A549 (cell line): Measurements from ENCODE around the gene STX1B. TPM values are rescaled to one million over a fixed set of nuclear protein-coding genes. Genes with fewer than 3 reads are reported as not detected.

ENCODE experiments used
- ATAC-seq, 2 experiments: fragments of 200-7000 bp in 1 of 2; fragments of >200 bp in 1 of 2; cut with Nextera tagmentation in 1 of 2; cut with Tn5 transposase in 1 of 2; 3 replicates each; pipeline versions ENCODE4 v1.8.0 to v1.9.1; 2018 to 2020; ENCODE audit warnings: mild to moderate bottlenecking in 1 of 2, moderate library complexity in 1 of 2
- CTCF ChIA-PET: fragments of 300-600 bp; sonication (Branson Sonifier 250); formaldehyde crosslinking; extraction: SDS; loops from one replicate; lab custom pipeline; 2021; ENCODE audit warnings: antibody characterized with exemption, inconsistent platforms; lab: Yijun Ruan, JAX
- POLR2A ChIA-PET: fragments of 350-600 bp; formaldehyde crosslinking; extraction: SDS; loops from one replicate; lab custom pipeline; 2021; ENCODE audit warnings: antibody characterized with exemption, inconsistent platforms; lab: Yijun Ruan, JAX
- DNase-seq, 2 experiments: peaks; one replicate each; pipeline versions ENCODE4 v3.0.0 to v3.0.0-alpha.2; 2011 to 2016; ENCODE audit warnings: low read depth in 1 of 2, low spot score in 1 of 2
- FAIRE-seq: peaks from 2 replicates; lab custom pipeline; 2011; peaks lifted over from hg19 to GRCh38; lab: Jason Lieb, UNC
- H3K27ac ChIP-seq, 2 experiments: fragments of >200 bp; sonication (Bioruptor Twin); formaldehyde crosslinking; 3 replicates each; pipeline ENCODE4 v1.5.1; 2016 to 2017
- H3K4me1 ChIP-seq: fragments of >200 bp; sonication (Bioruptor Twin); formaldehyde crosslinking; 3 replicates; pipeline ENCODE4 v1.6.1; 2016
- H3K4me2 ChIP-seq: fragments of >200 bp; sonication (Bioruptor Twin); formaldehyde crosslinking; 3 replicates; pipeline ENCODE4 v1.6.1; 2016
- H3K4me3 ChIP-seq: fragments of >200 bp; sonication (Bioruptor Twin); formaldehyde crosslinking; 3 replicates; pipeline ENCODE4 v1.5.1; 2016
- H3K9me3 ChIP-seq: fragments of >200 bp; sonication (Bioruptor Twin); formaldehyde crosslinking; 3 replicates; pipeline ENCODE4 v1.6.1; 2016
- BHLHE40 ChIP-seq: IDR thresholded peaks from 2 replicates; pipeline ENCODE4 v1.6.1; 2012; ENCODE audit warnings: low read depth, low read length, inconsistent platforms
- CBX2 ChIP-seq: fragments of 200-600 bp; sonication (generic); IDR thresholded peaks from 2 replicates; pipeline ENCODE4 v1.6.1; 2016; ENCODE audit warnings: low read depth, mild to moderate bottlenecking, borderline replicate concordance
- CEBPB ChIP-seq, 2 experiments: fragments of >200 bp in 1 of 2; sonication (Bioruptor Twin) in 1 of 2; formaldehyde crosslinking in 1 of 2; IDR thresholded peaks; 2 replicates each; pipeline ENCODE4 v1.6.1; 2012 to 2016
- FOSB ChIP-seq: fragments of 250-450 bp; sonication (Bioruptor Pico); IDR thresholded peaks from 2 replicates; pipeline ENCODE4 v1.5.0; 2020; ENCODE audit warnings: mild to moderate bottlenecking, moderate library complexity
- GATA3 ChIP-seq: IDR thresholded peaks from 2 replicates; pipeline ENCODE4 v1.6.1; 2012; ENCODE audit warnings: borderline replicate concordance
- HEYL ChIP-seq: fragments of 250-450 bp; sonication (Bioruptor Pico); IDR thresholded peaks from 2 replicates; pipeline ENCODE4 v1.8.0; 2021; ENCODE audit warnings: mild to moderate bottlenecking, moderate library complexity
- MAZ ChIP-seq: fragments of 150-350 bp; IDR thresholded peaks from 2 replicates; pipeline ENCODE4 v1.6.1; 2014; ENCODE audit warnings: antibody characterized with exemption, low read depth, low read length, borderline replicate concordance
- NFE2L2 ChIP-seq: fragments of 150-350 bp; conservative IDR thresholded peaks from 2 replicates; pipeline ENCODE4 v1.6.1; 2014; ENCODE audit warnings: low read length
- POLR2A ChIP-seq: IDR thresholded peaks from 2 replicates; pipeline ENCODE4 v1.6.1; 2012; ENCODE audit warnings: mild to moderate bottlenecking, low read length
- POLR2AphosphoS2 ChIP-seq: conservative IDR thresholded peaks from 2 replicates; pipeline ENCODE4 v1.6.1; 2012; ENCODE audit warnings: low read length, improper control_type of control experiment, inconsistent platforms
- RARB ChIP-seq: fragments of 250-450 bp; sonication (Bioruptor Pico); IDR thresholded peaks from 2 replicates; pipeline ENCODE4 v1.8.0; 2021; ENCODE audit warnings: mild to moderate bottlenecking, moderate library complexity
- RNF2 ChIP-seq: fragments of 200-600 bp; sonication (generic); IDR thresholded peaks from 2 replicates; pipeline ENCODE4 v1.6.1; 2016; ENCODE audit warnings: low read depth, mild to moderate bottlenecking, antibody characterized with exemption, moderate library complexity, borderline replicate concordance
- TP53 ChIP-seq: fragments of 250-450 bp; sonication (Bioruptor Pico); IDR thresholded peaks from 2 replicates; pipeline ENCODE4 v1.5.0; 2021; ENCODE audit warnings: mild to moderate bottlenecking, moderate library complexity
- ZC3H11A ChIP-seq: fragments of 450-650 bp; IDR thresholded peaks from 2 replicates; pipeline ENCODE4 v1.6.1; 2014; ENCODE audit warnings: antibody characterized with exemption, mild to moderate bottlenecking
- WGBS: methylation state at CpG from one replicate; pipeline ENCODE4 v1.1.6; 2017; ENCODE audit errors: missing lambda C conversion rate; 5-methylcytosine and 5-hydroxymethylcytosine counted together
- polyA plus RNA-seq, 4 experiments: library from polyadenylated mRNA; depleted of rRNA in 3 of 4; stranded (reverse); fragments of >200 nt; fragmentation: RNase III in 1 of 4; extraction: RNeasy Plus Mini Kit Qiagen cat#74134 plus additional on column Dnase treatment in 1 of 4; gene quantifications; 2 replicates in 3 of 4; 3 replicates in 1 of 4; pipeline ENCODE4 v1.2.3, GENCODE V29; 2011 to 2017
- TF ChIP-seq, protein P1 (sequence below): fragments of 450-650 bp; IDR thresholded peaks from 2 replicates; pipeline ENCODE4 v1.6.1; 2014; ENCODE audit warnings: antibody characterized with exemption
- TF ChIP-seq, protein P2 (sequence below): fragments of >200 bp; sonication (Bioruptor Twin); formaldehyde crosslinking; IDR thresholded peaks from 2 replicates; pipeline ENCODE4 v1.6.1; 2016
- TF ChIP-seq, protein P3 (sequence below): fragments of 250-450 bp; sonication (Bioruptor Pico); IDR thresholded peaks from 2 replicates; pipeline ENCODE4 v1.5.0; 2021; ENCODE audit warnings: mild to moderate bottlenecking, moderate library complexity, borderline replicate concordance
- TF ChIP-seq, protein P4 (sequence below): fragments of >200 bp; sonication (Bioruptor Twin); formaldehyde crosslinking; IDR thresholded peaks from 3 replicates; pipeline ENCODE4 v1.6.1; 2016
- TF ChIP-seq, protein P5 (sequence below): IDR thresholded peaks from 2 replicates; pipeline ENCODE4 v1.6.1; 2012; ENCODE audit warnings: low read depth, borderline replicate concordance
- TF ChIP-seq, protein P6 (sequence below): fragments of 200-600 bp; sonication (generic); IDR thresholded peaks from 2 replicates; pipeline ENCODE4 v1.6.1; 2016; ENCODE audit warnings: antibody characterized with exemption, mild to moderate bottlenecking, moderate library complexity

The STX1B gene
- polyA plus RNA-seq, 2 of the 4 experiments (the other 2 are of a cell fraction), result 2.4 to 2.6 TPM

DNA sequence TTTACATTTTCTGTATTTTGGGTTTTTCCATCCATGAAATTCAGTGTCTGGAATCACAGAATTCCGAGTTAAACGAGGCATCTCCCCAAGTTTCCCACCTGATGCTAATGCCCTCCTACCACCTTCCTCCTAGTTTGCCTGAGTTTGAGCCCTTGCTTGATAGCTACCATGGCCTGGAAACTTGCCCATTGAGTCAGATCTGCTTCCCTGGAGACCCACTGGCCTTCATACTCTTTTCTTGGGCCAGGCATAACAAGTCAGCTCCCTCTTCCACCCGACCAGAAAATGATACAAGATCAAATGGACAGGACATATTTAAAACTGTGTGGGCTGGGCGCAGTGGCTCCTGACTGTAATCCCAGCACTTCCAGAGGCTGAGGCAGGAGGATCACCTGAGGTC, 42.6 kb downstream of the STX1B start (continued):
- no peak for TF ChIP-seq ZC3H11A

DNA sequence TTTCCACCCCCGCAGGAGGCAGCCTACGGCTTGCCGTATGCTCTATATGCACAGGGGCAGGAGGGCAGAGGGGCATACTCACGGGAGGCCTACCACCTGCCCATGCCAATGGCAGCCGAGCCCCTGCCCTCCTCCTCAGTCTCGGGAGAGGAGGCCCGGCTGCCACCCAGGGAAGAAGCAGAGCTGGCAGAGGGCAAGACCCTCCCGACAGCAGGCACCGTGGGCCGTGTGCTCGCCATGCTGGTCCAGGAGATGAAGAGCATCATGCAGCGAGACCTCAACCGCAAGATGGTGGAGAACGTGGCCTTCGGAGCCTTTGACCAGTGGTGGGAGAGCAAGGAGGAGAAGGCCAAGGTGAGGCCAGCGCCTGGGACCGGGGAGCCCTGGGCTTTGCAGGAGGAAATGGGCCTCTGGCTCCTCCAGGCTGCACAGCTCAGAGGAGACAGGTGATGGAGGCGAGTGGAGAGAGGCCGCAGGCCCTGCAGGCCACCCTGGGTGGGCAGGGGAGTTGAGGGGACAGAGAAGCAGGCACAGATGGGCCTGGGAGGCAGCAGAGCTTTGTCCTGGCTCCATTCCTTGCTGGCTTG, 44.3 kb downstream of the STX1B start:
- POLR2A ChIA-PET, result no interaction called here
- WGBS, result 100% methylated on average over 14 of the region's 19 CpGs
- CTCF ChIA-PET, result interaction anchor here (0.8 to 8.8 kb wide), 4 partner anchors 8 to 30 kb away, joined by 3 to 75 read pairs (median 4); partner anchors contain the start of genes HSD3B7 and SETD1A
- no peak for TF ChIP-seq HEYL (CRISPR knock-in tag)
- TF ChIP-seq POLR2A, result no peak
- no peak for TF ChIP-seq MAZ
- TF ChIP-seq, protein P1, sequence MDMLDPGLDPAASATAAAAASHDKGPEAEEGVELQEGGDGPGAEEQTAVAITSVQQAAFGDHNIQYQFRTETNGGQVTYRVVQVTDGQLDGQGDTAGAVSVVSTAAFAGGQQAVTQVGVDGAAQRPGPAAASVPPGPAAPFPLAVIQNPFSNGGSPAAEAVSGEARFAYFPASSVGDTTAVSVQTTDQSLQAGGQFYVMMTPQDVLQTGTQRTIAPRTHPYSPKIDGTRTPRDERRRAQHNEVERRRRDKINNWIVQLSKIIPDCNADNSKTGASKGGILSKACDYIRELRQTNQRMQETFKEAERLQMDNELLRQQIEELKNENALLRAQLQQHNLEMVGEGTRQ, result no peak
- no peak for TF ChIP-seq RNF2
- no peak for TF ChIP-seq CBX2
- Histone ChIP-seq H3K4me2 (no peak overlapping the region), H3K4me1 (no peaks in the 10 kb centered on the region), H3K27ac (no peak overlapping the region), H3K9me3 (no peaks in the 10 kb centered on the region), H3K4me3 (no peak overlapping the region)
- FAIRE-seq, result no peak
- ATAC-seq, result 0 out of 6 replicates have a peak, but pooled peaks of 1 of the 2 experiments have one; percentile 16
- DNase-seq, result no peak

DNA sequence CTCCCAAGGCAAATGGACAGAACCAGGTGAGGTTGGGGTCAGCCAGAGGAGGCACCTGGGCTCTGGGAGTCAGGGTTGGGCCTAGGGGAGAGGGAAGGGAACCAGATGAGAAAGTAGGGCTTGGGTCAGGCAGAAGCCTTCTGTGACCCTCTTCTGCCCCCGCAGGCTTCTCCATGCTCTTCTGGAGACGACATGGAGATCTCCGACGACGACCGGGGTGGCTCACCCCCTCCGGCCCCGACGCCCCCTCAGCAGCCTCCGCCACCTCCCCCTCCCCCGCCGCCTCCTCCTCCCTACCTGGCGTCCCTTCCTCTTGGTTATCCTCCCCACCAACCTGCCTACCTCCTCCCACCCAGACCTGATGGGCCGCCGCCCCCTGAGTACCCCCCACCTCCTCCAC, 45.0 kb downstream of the STX1B start:
- H3K9me3 ChIP-seq, result no peaks in the 10 kb centered on the region
- POLR2A ChIA-PET, result no interaction called here
- DNase-seq (no peak), ATAC-seq (peak; percentile 30 to 41; a peak in 2 of 6 replicates), FAIRE-seq (no peak)
- CTCF ChIA-PET, result interaction anchor here (1.0 to 8.8 kb wide), 3 partner anchors 12 to 29 kb away, joined by 3 to 75 read pairs (median 5); partner anchors contain the start of gene HSD3B7
- TF ChIP-seq RARB, result no peak
- no peak for TF ChIP-seq BHLHE40
- H3K4me2 ChIP-seq, result no peak overlapping the region
- H3K4me1 ChIP-seq, result no peaks in the 10 kb centered on the region
- WGBS, result 98% methylated on average over 8 of the region's 15 CpGs
- no peak overlapping the region for H3K4me3 ChIP-seq
- H3K27ac ChIP-seq, result no peak overlapping the region

DNA sequence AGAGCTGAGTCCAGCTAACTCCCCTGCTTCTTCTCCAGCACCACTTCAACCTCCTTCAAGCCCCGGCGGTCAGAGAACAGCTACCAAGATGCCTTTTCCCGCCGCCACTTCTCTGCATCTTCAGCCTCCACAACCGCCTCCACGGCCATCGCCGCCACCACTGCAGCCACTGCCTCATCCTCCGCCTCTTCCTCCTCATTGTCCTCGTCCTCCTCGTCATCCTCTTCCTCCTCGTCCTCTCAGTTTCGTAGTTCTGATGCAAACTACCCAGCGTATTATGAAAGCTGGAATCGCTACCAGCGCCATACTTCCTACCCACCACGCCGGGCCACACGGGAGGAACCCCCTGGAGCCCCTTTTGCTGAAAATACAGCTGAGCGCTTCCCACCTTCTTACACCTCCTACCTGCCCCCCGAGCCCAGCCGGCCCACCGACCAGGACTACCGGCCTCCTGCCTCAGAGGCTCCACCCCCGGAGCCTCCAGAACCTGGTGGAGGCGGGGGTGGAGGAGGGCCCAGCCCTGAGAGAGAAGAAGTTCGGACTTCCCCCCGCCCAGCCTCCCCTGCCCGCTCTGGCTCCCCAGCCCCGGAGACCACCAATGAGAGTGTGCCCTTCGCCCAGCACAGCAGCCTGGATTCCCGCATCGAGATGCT, 45.7 kb downstream of the STX1B start:
- Histone ChIP-seq H3K27ac (no peak overlapping the region), H3K4me3 (no peak overlapping the region), H3K9me3 (no peaks in the 10 kb centered on the region), H3K4me1 (no peaks in the 10 kb centered on the region), H3K4me2 (no peak overlapping the region)
- no peak for ATAC-seq
- CTCF ChIA-PET, result interaction anchor here (0.9 to 3.8 kb wide), 4 partner anchors 11 to 22 kb away, joined by 4 to 22 read pairs (median 12); partner anchors contain the start of gene HSD3B7
- no peak for DNase-seq
- FAIRE-seq, result no peak
- WGBS, result 93% methylated on average over 31 of the region's 33 CpGs
- POLR2A ChIA-PET, result no interaction called here
- TF ChIP-seq FOSB (no peak), RARB (no peak), HEYL (CRISPR knock-in tag) (no peak), TP53 (no peak), POLR2AphosphoS2 (no peak), NFE2L2 (no peak), GATA3 (no peak), CEBPB (IDR thresholded peaks at IDR 0.05) (no peak), BHLHE40 (no peak), RNF2 (no peak)
- TF ChIP-seq, protein P2, sequence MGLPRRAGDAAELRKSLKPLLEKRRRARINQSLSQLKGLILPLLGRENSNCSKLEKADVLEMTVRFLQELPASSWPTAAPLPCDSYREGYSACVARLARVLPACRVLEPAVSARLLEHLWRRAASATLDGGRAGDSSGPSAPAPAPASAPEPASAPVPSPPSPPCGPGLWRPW, result no peak
- TF ChIP-seq, protein P3, sequence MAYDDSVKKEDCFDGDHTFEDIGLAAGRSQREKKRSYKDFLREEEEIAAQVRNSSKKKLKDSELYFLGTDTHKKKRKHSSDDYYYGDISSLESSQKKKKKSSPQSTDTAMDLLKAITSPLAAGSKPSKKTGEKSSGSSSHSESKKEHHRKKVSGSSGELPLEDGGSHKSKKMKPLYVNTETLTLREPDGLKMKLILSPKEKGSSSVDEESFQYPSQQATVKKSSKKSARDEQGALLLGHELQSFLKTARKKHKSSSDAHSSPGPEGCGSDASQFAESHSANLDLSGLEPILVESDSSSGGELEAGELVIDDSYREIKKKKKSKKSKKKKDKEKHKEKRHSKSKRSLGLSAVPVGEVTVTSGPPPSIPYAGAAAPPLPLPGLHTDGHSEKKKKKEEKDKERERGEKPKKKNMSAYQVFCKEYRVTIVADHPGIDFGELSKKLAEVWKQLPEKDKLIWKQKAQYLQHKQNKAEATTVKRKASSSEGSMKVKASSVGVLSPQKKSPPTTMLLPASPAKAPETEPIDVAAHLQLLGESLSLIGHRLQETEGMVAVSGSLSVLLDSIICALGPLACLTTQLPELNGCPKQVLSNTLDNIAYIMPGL, result no peak
- TF ChIP-seq, protein P4, sequence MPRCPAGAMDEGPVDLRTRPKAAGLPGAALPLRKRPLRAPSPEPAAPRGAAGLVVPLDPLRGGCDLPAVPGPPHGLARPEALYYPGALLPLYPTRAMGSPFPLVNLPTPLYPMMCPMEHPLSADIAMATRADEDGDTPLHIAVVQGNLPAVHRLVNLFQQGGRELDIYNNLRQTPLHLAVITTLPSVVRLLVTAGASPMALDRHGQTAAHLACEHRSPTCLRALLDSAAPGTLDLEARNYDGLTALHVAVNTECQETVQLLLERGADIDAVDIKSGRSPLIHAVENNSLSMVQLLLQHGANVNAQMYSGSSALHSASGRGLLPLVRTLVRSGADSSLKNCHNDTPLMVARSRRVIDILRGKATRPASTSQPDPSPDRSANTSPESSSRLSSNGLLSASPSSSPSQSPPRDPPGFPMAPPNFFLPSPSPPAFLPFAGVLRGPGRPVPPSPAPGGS, result no peak
- TF ChIP-seq, protein P5, sequence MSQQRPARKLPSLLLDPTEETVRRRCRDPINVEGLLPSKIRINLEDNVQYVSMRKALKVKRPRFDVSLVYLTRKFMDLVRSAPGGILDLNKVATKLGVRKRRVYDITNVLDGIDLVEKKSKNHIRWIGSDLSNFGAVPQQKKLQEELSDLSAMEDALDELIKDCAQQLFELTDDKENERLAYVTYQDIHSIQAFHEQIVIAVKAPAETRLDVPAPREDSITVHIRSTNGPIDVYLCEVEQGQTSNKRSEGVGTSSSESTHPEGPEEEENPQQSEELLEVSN, result no peak
- TF ChIP-seq, protein P6, sequence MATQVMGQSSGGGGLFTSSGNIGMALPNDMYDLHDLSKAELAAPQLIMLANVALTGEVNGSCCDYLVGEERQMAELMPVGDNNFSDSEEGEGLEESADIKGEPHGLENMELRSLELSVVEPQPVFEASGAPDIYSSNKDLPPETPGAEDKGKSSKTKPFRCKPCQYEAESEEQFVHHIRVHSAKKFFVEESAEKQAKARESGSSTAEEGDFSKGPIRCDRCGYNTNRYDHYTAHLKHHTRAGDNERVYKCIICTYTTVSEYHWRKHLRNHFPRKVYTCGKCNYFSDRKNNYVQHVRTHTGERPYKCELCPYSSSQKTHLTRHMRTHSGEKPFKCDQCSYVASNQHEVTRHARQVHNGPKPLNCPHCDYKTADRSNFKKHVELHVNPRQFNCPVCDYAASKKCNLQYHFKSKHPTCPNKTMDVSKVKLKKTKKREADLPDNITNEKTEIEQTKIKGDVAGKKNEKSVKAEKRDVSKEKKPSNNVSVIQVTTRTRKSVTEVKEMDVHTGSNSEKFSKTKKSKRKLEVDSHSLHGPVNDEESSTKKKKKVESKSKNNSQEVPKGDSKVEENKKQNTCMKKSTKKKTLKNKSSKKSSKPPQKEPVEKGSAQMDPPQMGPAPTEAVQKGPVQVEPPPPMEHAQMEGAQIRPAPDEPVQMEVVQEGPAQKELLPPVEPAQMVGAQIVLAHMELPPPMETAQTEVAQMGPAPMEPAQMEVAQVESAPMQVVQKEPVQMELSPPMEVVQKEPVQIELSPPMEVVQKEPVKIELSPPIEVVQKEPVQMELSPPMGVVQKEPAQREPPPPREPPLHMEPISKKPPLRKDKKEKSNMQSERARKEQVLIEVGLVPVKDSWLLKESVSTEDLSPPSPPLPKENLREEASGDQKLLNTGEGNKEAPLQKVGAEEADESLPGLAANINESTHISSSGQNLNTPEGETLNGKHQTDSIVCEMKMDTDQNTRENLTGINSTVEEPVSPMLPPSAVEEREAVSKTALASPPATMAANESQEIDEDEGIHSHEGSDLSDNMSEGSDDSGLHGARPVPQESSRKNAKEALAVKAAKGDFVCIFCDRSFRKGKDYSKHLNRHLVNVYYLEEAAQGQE, result no peak
